H1 (cell line): ENCODE measurements around the gene LRRC4C. TPM values are rescaled to one million over a fixed set of nuclear protein-coding genes. Genes with fewer than 3 reads are reported as not detected.

Experiments used
- CTCF ChIA-PET: fragments of 300-600 bp; sonication (Branson Sonifier 250); formaldehyde crosslinking; loops from one replicate; lab custom pipeline; 2021; ENCODE audit not compliant: partially characterized antibody; lab: Charles Lee
- POLR2A ChIA-PET: fragments of 300-600 bp; sonication (Branson Sonifier 250); formaldehyde crosslinking; loops from one replicate; lab custom pipeline; 2021; ENCODE audit warnings: inconsistent platforms; ENCODE audit not compliant: partially characterized antibody; lab: Charles Lee
- DNase-seq, 2 experiments: peaks; one replicate each; pipeline versions ENCODE4 v3.0.0 to v3.0.0-alpha.2; 2010 to 2022; ENCODE audit warnings: low spot score in 2 of 2, low read depth in 1 of 2, mixed read lengths in 1 of 2
- FAIRE-seq: peaks from 2 replicates; lab custom pipeline; 2011; peaks lifted over from hg19 to GRCh38; lab: Jason Lieb, UNC
- H2AFZ ChIP-seq: 2 replicates; pipeline ENCODE4 v1.8.1; 2012; ENCODE audit warnings: low read length, inconsistent platforms
- H2AK5ac ChIP-seq: 2 replicates; pipeline ENCODE4 v1.6.1; 2013; ENCODE audit warnings: low read depth, low read length
- H2BK120ac ChIP-seq: replicated peaks from 2 replicates; pipeline ENCODE3; 2013; ENCODE audit warnings: low read depth, low read length, inconsistent platforms
- H2BK12ac ChIP-seq: 2 replicates; pipeline ENCODE4 v1.6.1; 2013; ENCODE audit warnings: low read depth, low read length
- H2BK15ac ChIP-seq: 2 replicates; pipeline ENCODE4 v1.6.1; 2013; ENCODE audit warnings: low read length
- H2BK20ac ChIP-seq: 2 replicates; pipeline ENCODE4 v1.6.1; 2013; ENCODE audit warnings: low read length
- H2BK5ac ChIP-seq: 2 replicates; pipeline ENCODE4 v1.6.1; 2013; ENCODE audit warnings: low read depth, low read length
- H3K14ac ChIP-seq: 2 replicates; pipeline ENCODE4 v1.6.1; 2013; ENCODE audit warnings: inconsistent platforms; ENCODE audit not compliant: insufficient read length
- H3K18ac ChIP-seq: 2 replicates; pipeline ENCODE4 v1.6.1; 2013; ENCODE audit warnings: low read length; ENCODE audit errors: extremely low read depth
- H3K23ac ChIP-seq: 2 replicates; pipeline ENCODE4 v1.6.1; 2013; ENCODE audit warnings: inconsistent platforms; ENCODE audit not compliant: insufficient read length
- H3K23me2 ChIP-seq: 2 replicates; pipeline ENCODE4 v1.6.1; 2013; ENCODE audit warnings: low read depth, low read length
- H3K27ac ChIP-seq: 2 replicates; pipeline ENCODE4 v1.6.1; 2011; ENCODE audit warnings: low read depth, low read length, inconsistent platforms
- H3K27me3 ChIP-seq, 4 experiments: replicated peaks in 1 of 4; 1 replicate in 1 of 4; 2 replicates in 3 of 4; pipeline versions ENCODE4 v1.6.1 to v1.8.1; 2011 to 2013; ENCODE audit warnings: low read length in 3 of 4, mild to moderate bottlenecking in 3 of 4, inconsistent platforms in 2 of 4, mixed read lengths in 2 of 4, moderate library complexity in 1 of 4; ENCODE audit not compliant: control insufficient read depth in 3 of 4, insufficient read depth in 3 of 4; ENCODE audit errors: extremely low read depth in 1 of 4
- H3K36me3 ChIP-seq, 4 experiments: 2 replicates each; pipeline versions ENCODE4 v1.6.1 to v1.8.1; 2011 to 2013; ENCODE audit warnings: mild to moderate bottlenecking in 4 of 4, low read length in 3 of 4, moderate library complexity in 2 of 4, control low read depth in 1 of 4, inconsistent platforms in 1 of 4; ENCODE audit not compliant: insufficient read depth in 4 of 4, control insufficient read depth in 2 of 4
- H3K4ac ChIP-seq: replicated peaks from 2 replicates; pipeline ENCODE3; 2013; ENCODE audit warnings: low read length, low read depth, mixed read lengths, inconsistent platforms; ENCODE audit not compliant: insufficient read length
- H3K4me1 ChIP-seq, 4 experiments: replicated peaks in 1 of 4; 1 replicate in 1 of 4; 2 replicates in 3 of 4; pipeline versions ENCODE4 v1.6.1 to v1.8.1; 2011 to 2013; ENCODE audit warnings: low read length in 3 of 4, inconsistent platforms in 2 of 4, mixed read lengths in 1 of 4; ENCODE audit not compliant: insufficient read depth in 4 of 4, control insufficient read depth in 3 of 4
- H3K4me2 ChIP-seq, 2 experiments: 2 replicates each; pipeline versions ENCODE4 v1.6.1 to v1.8.1; 2011 to 2013; ENCODE audit warnings: low read depth in 2 of 2, low read length in 2 of 2, control low read depth in 1 of 2, inconsistent platforms in 1 of 2, mild to moderate bottlenecking in 1 of 2; ENCODE audit not compliant: insufficient read depth in 1 of 2
- H3K4me3 ChIP-seq, 4 experiments: fragments of 200-600, 300-600 bp in 1 of 4; sonication (generic), shearing (Covaris generic), sonication (Bioruptor Twin) in 1 of 4; 2 replicates each; pipeline versions ENCODE4 v1.5.1 to v1.8.1; 2011 to 2016; ENCODE audit warnings: low read length in 4 of 4, low read depth in 3 of 4, control low read depth in 2 of 4, inconsistent platforms in 2 of 4, mild to moderate bottlenecking in 2 of 4, mixed read lengths in 1 of 4, moderate library complexity in 1 of 4; ENCODE audit not compliant: insufficient read depth in 2 of 4; ENCODE audit errors: extremely low read depth in 1 of 4
- H3K56ac ChIP-seq: replicated peaks from 2 replicates; pipeline ENCODE3; 2013; ENCODE audit warnings: low read depth, mild to moderate bottlenecking, mixed read lengths, low read length, inconsistent platforms; ENCODE audit not compliant: insufficient read length
- H3K79me1 ChIP-seq: 2 replicates; pipeline ENCODE4 v1.6.1; 2013; ENCODE audit warnings: low read depth, low read length, control low read depth
- H3K79me2 ChIP-seq, 2 experiments: 2 replicates each; pipeline versions ENCODE4 v1.6.1 to v1.8.1; 2012 to 2013; ENCODE audit warnings: low read length in 2 of 2, mild to moderate bottlenecking in 2 of 2, inconsistent platforms in 1 of 2; ENCODE audit not compliant: insufficient read depth in 2 of 2, control insufficient read depth in 1 of 2
- H3K9ac ChIP-seq, 4 experiments: replicated peaks in 1 of 4; 1 replicate in 1 of 4; 2 replicates in 3 of 4; pipeline versions ENCODE4 v1.6.1 to v1.8.1; 2011 to 2013; ENCODE audit warnings: low read depth in 3 of 4, low read length in 3 of 4, control low read depth in 2 of 4, mild to moderate bottlenecking in 2 of 4, moderate library complexity in 2 of 4, inconsistent platforms in 1 of 4; ENCODE audit errors: extremely low read depth in 1 of 4
- H3K9me3 ChIP-seq, 2 experiments: 2 replicates each; pipeline versions ENCODE4 v1.6.1 to v1.8.1; 2012 to 2013; ENCODE audit warnings: mild to moderate bottlenecking in 2 of 2, moderate library complexity in 2 of 2, control low read depth in 1 of 2, inconsistent platforms in 1 of 2, low read depth in 1 of 2, low read length in 1 of 2, mixed read lengths in 1 of 2; ENCODE audit not compliant: insufficient read depth in 2 of 2
- H4K20me1 ChIP-seq, 2 experiments: replicated peaks in 1 of 2; 2 replicates each; pipeline versions ENCODE3 to v1.8.1; 2011 to 2013; ENCODE audit warnings: inconsistent platforms in 2 of 2, low read length in 2 of 2, mild to moderate bottlenecking in 1 of 2; ENCODE audit not compliant: insufficient read depth in 2 of 2, control insufficient read depth in 1 of 2
- H4K5ac ChIP-seq: 2 replicates; pipeline ENCODE4 v1.6.1; 2013; ENCODE audit warnings: low read length, low read depth, mixed read lengths, inconsistent platforms; ENCODE audit not compliant: insufficient read length
- H4K8ac ChIP-seq: 2 replicates; pipeline ENCODE4 v1.8.0; 2013; ENCODE audit warnings: mild to moderate bottlenecking, moderate library complexity, low read length, inconsistent platforms; ENCODE audit not compliant: insufficient read depth; ENCODE audit errors: extremely low read depth
- H4K91ac ChIP-seq: replicated peaks from 2 replicates; pipeline ENCODE3; 2013; ENCODE audit warnings: low read length, mixed read lengths, inconsistent platforms; ENCODE audit not compliant: insufficient read length
- EZH2 ChIP-seq: fragments of 200-600 bp; sonication (generic); IDR thresholded peaks from 2 replicates; pipeline ENCODE4 v1.7.1; 2012; ENCODE audit warnings: low read depth, mild to moderate bottlenecking, moderate library complexity, low read length, inconsistent platforms; ENCODE audit not compliant: severe bottlenecking
- FOSL1 ChIP-seq: IDR thresholded peaks from 2 replicates; pipeline ENCODE4 v1.6.1; 2011; ENCODE audit warnings: mild to moderate bottlenecking, low read depth, low read length, moderate library complexity; ENCODE audit not compliant: insufficient read depth
- GTF2F1 ChIP-seq: IDR thresholded peaks from 2 replicates; pipeline ENCODE4 v1.6.1; 2012; ENCODE audit warnings: low read depth, low read length, improper control_type of control experiment, borderline replicate concordance
- MAX ChIP-seq: IDR thresholded peaks from 2 replicates; pipeline ENCODE4 v1.6.1; 2012; ENCODE audit warnings: inconsistent platforms
- POLR2A ChIP-seq, 2 experiments: IDR thresholded peaks; 1 replicate in 1 of 2; 2 replicates in 1 of 2; pipeline ENCODE4 v1.6.1; 2011; ENCODE audit warnings: low read depth in 2 of 2, low read length in 2 of 2, mild to moderate bottlenecking in 2 of 2; ENCODE audit errors: control extremely low read depth in 1 of 2
- SIRT6 ChIP-seq: IDR thresholded peaks from one replicate; pipeline ENCODE4 v1.7.1; 2012; ENCODE audit warnings: low read length, inconsistent platforms
- SIX5 ChIP-seq: IDR thresholded peaks from 2 replicates; pipeline ENCODE4 v1.6.1; 2011; ENCODE audit warnings: mild to moderate bottlenecking, low read depth, low read length
- SP4 ChIP-seq: IDR thresholded peaks from 2 replicates; pipeline ENCODE4 v1.6.1; 2012; ENCODE audit warnings: low read length, inconsistent platforms
- YY1 ChIP-seq: IDR thresholded peaks from 2 replicates; pipeline ENCODE4 v1.6.1; 2011; ENCODE audit warnings: low read depth, mild to moderate bottlenecking, low read length
- ZNF274 ChIP-seq: IDR thresholded peaks from 2 replicates; pipeline ENCODE4 v1.7.0; 2012; ENCODE audit warnings: low read length, borderline replicate concordance; ENCODE audit errors: extremely low read depth
- WGBS, 2 experiments: shearing (Covaris generic) in 1 of 2; methylation state at CpG; one replicate each; pipeline versions ENCODE4 v1.1.6 to v1.1.7; 2013 to 2015; ENCODE audit warnings: low lambda C conversion rate in 2 of 2, mixed read lengths in 2 of 2, inconsistent platforms in 1 of 2, low coverage in 1 of 2, missing lambda C conversion rate in 1 of 2; ENCODE audit not compliant: insufficient replicate concordance in 2 of 2, insufficient coverage in 1 of 2, insufficient read length in 1 of 2; ENCODE audit errors: extremely low coverage in 1 of 2, missing lambda C conversion rate in 1 of 2; 5-methylcytosine and 5-hydroxymethylcytosine counted together
- polyA plus RNA-seq, 7 experiments: library from polyadenylated mRNA; depleted of rRNA in 3 of 7; stranded (reverse) in 5 of 7; unstranded in 2 of 7; fragments of >200 nt in 5 of 7; fragments of 200-250 nt in 2 of 7; gene quantifications; 1 replicate in 5 of 7; 2 replicates in 1 of 7; 4 replicates in 1 of 7; pipeline versions ENCODE4 v1.2.1 to v1.2.3, GENCODE V29; 2011 to 2013; ENCODE audit warnings: missing spikeins in 2 of 7, mixed read lengths in 2 of 7
- total RNA-seq: library from RNA; stranded (reverse); fragmentation: NEBNext Ultra II Directional; extraction: Animal tissue kit (Norgen Biotek cat#: 25700); gene quantifications from 2 replicates; pipeline ENCODE4 v1.2.1, GENCODE V29; 2021

The LRRC4C gene
- total and polyA plus RNA-seq, 2 of the 8 experiments (the other 6 are each of a cell fraction or from before 2014, with no cell fraction given), result 0.23 to 2.2 TPM

- 85% methylated on average over 3 of the region's 3 CpGs; no CpG with 5 or more reads in 1 of the 2 experiments for WGBS, 2 experiments
- H3K4me1 ChIP-seq, result no peaks in the 10 kb centered on the region
- no peak overlapping the region for H2BK12ac ChIP-seq
- H2BK5ac ChIP-seq, result no peak overlapping the region
- DNase-seq (no peak), FAIRE-seq (no peak)
- no peak overlapping the region for H3K27ac ChIP-seq
- no peak overlapping the region for H3K23ac ChIP-seq
- no peak overlapping the region for H2AFZ ChIP-seq
- H4K8ac ChIP-seq, result no peak overlapping the region
- H2BK20ac ChIP-seq, result no peak overlapping the region
- no peak overlapping the region for H2AK5ac ChIP-seq
- ChIA-PET POLR2A (no interaction called here), CTCF (interaction anchor here (0.8 kb wide), 1 partner anchor 8 kb away, joined by 3 read pairs; no protein-coding TSS in a partner anchor)
- H4K20me1 ChIP-seq, result no peaks in the 10 kb centered on the region
- no peak overlapping the region for H2BK15ac ChIP-seq
- no peak overlapping the region for H3K9ac ChIP-seq
- no peak overlapping the region for H3K14ac ChIP-seq
- no peak overlapping the region for H3K4me2 ChIP-seq
- no peaks in the 10 kb centered on the region for H3K36me3 ChIP-seq
- H4K91ac ChIP-seq, result no peak overlapping the region
- H3K56ac ChIP-seq, result no peak overlapping the region
- H3K79me2 ChIP-seq, result no peaks in the 10 kb centered on the region
- no peaks in the 10 kb centered on the region for H3K79me1 ChIP-seq
- no peaks in the 10 kb centered on the region for H3K27me3 ChIP-seq
- H2BK120ac ChIP-seq, result no peak overlapping the region
- H3K23me2 ChIP-seq, result no peaks in the 10 kb centered on the region
- H4K5ac ChIP-seq, result no peak overlapping the region
- H3K9me3 ChIP-seq, result no peaks in the 10 kb centered on the region
- no peak overlapping the region for H3K18ac ChIP-seq
- no peak overlapping the region for H3K4me3 ChIP-seq
- no peak overlapping the region for H3K4ac ChIP-seq
- TF ChIP-seq YY1, result no peak
- TF ChIP-seq SIRT6, result no peak
- no peak for TF ChIP-seq GTF2F1
- no peak for TF ChIP-seq ZNF274
- TF ChIP-seq POLR2A (IDR thresholded peaks at IDR 0.05; ENCODE audit: control extremely low read depth in 1 of 2, low read depth in 2 of 2, low read length in 2 of 2), result no peak
- no peak for TF ChIP-seq SIX5
- no peak for TF ChIP-seq FOSL1
- TF ChIP-seq MAX, result no peak
- no peak for TF ChIP-seq SP4
- no peak for TF ChIP-seq EZH2
Observed at GRCh38 chr11:40537734-40538133, 921.7 kb downstream of the LRRC4C start.
